ENCODE data around the gene SHISAL1.

DNA sequence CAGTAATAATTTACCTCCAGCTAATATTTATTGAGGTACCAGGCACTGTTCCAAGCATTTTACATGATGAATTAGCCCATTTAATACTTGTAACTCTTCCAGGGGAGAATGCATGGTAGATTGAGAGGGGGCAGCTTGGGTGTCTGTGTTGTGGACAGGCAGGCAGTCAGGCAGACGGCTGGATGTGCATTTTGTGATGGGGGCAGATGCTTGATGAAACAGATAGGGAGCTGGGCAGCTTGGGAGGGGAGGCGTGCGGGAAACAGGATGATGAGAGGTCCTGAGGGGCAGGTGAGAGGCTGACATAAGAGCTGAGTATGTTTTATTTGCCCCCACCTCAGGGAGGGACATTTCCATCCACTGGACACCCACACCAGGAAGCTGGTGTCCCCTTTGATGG, 33.1 kb upstream of the SHISAL1 start:
- TF ChIP-seq, protein P1, sequence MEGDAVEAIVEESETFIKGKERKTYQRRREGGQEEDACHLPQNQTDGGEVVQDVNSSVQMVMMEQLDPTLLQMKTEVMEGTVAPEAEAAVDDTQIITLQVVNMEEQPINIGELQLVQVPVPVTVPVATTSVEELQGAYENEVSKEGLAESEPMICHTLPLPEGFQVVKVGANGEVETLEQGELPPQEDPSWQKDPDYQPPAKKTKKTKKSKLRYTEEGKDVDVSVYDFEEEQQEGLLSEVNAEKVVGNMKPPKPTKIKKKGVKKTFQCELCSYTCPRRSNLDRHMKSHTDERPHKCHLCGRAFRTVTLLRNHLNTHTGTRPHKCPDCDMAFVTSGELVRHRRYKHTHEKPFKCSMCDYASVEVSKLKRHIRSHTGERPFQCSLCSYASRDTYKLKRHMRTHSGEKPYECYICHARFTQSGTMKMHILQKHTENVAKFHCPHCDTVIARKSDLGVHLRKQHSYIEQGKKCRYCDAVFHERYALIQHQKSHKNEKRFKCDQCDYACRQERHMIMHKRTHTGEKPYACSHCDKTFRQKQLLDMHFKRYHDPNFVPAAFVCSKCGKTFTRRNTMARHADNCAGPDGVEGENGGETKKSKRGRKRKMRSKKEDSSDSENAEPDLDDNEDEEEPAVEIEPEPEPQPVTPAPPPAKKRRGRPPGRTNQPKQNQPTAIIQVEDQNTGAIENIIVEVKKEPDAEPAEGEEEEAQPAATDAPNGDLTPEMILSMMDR (IDR thresholded peaks at IDR 0.05; ENCODE audit: insufficient read depth, low read length) = no peak
- TF ChIP-seq POLR2AphosphoS5 (IDR thresholded peaks at IDR 0.05; ENCODE audit: low read depth) = no peak
- TF ChIP-seq, protein P2, sequence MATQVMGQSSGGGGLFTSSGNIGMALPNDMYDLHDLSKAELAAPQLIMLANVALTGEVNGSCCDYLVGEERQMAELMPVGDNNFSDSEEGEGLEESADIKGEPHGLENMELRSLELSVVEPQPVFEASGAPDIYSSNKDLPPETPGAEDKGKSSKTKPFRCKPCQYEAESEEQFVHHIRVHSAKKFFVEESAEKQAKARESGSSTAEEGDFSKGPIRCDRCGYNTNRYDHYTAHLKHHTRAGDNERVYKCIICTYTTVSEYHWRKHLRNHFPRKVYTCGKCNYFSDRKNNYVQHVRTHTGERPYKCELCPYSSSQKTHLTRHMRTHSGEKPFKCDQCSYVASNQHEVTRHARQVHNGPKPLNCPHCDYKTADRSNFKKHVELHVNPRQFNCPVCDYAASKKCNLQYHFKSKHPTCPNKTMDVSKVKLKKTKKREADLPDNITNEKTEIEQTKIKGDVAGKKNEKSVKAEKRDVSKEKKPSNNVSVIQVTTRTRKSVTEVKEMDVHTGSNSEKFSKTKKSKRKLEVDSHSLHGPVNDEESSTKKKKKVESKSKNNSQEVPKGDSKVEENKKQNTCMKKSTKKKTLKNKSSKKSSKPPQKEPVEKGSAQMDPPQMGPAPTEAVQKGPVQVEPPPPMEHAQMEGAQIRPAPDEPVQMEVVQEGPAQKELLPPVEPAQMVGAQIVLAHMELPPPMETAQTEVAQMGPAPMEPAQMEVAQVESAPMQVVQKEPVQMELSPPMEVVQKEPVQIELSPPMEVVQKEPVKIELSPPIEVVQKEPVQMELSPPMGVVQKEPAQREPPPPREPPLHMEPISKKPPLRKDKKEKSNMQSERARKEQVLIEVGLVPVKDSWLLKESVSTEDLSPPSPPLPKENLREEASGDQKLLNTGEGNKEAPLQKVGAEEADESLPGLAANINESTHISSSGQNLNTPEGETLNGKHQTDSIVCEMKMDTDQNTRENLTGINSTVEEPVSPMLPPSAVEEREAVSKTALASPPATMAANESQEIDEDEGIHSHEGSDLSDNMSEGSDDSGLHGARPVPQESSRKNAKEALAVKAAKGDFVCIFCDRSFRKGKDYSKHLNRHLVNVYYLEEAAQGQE (IDR thresholded peaks at IDR 0.05; ENCODE audit: insufficient replicate concordance, low read depth) = no peak

All from HL-60 (cell line).